HFFc6 (cell line): ENCODE measurements around the gene MYO10. TPM values are rescaled to one million over a fixed set of nuclear protein-coding genes. Genes with fewer than 3 reads are reported as not detected.
A peak's percentile ranks its signal among the peaks of the same experiment; 100 is the strongest.
"Not testable (repeated sequence)": the region's sequence is repeated elsewhere in the genome, so short reads cannot be mapped to it uniquely, and the experiment has no call there.

Experiments
- DNase-seq: peaks from one replicate; pipeline ENCODE4 v3.0.0-alpha.2; 2018
- H3K27ac Mint-ChIP-seq: 2 replicates; pipeline ENCODE4 v1.8.0; 2020; ENCODE audit warnings: mild to moderate bottlenecking, mixed read lengths
- H3K27me3 Mint-ChIP-seq: 2 replicates; pipeline ENCODE4 v1.8.0; 2021; ENCODE audit warnings: mild to moderate bottlenecking, moderate library complexity, mixed read lengths; ENCODE audit not compliant: insufficient read depth
- H3K36me3 Mint-ChIP-seq: 2 replicates; pipeline ENCODE4 v1.8.0; 2021; ENCODE audit warnings: low read depth, mixed read lengths
- H3K4me1 Mint-ChIP-seq: 2 replicates; pipeline ENCODE4 v1.8.0; 2020; ENCODE audit warnings: low read depth, mixed read lengths
- H3K4me3 Mint-ChIP-seq: 2 replicates; pipeline ENCODE4 v1.8.0; 2020; ENCODE audit warnings: mild to moderate bottlenecking, moderate library complexity, mixed read lengths
- H3K9me3 Mint-ChIP-seq: 2 replicates; pipeline ENCODE4 v1.8.0; 2020; ENCODE audit warnings: mild to moderate bottlenecking, mixed read lengths
- CTCF ChIP-seq: fragments of 200-600 bp; sonication (generic); IDR thresholded peaks from 2 replicates; pipeline ENCODE4 v1.5.0; 2021; ENCODE audit warnings: antibody characterized with exemption, mild to moderate bottlenecking
- total RNA-seq, 6 experiments: library from RNA; stranded (reverse); fragmentation: NEBNext Ultra II Directional; extraction: Animal tissue kit (Norgen Biotek cat#: 25700); gene quantifications; 2 replicates in 1 of 6; 3 replicates in 5 of 6; pipeline ENCODE4 v1.2.3, GENCODE V29; 2021

Gene MYO10
- total RNA-seq, 6 experiments from 2014 or later = 99.4 to 142 (median 129) TPM

- Mint-ChIP-seq H3K4me3 (peak overlapping the region; percentile 36; the same call in 1 of the 2 replicates), H3K4me1 (peaks cover 3% of the 10 kb centered on the region), H3K9me3 (no peaks in the 10 kb centered on the region), H3K27me3 (peaks cover 9% of the 10 kb centered on the region), H3K27ac (peak overlapping the region; percentile 35; the same call in 1 of the 2 replicates), H3K36me3 (peaks cover 30% of the 10 kb centered on the region)
- DNase-seq = no peak
- no peak for TF ChIP-seq CTCF
Measured at GRCh38 chr5:16721151-16722096, 214.7 kb downstream of the MYO10 start.

GRCh38 chr5:16718036-16718435 lies 218.1 kb downstream of the MYO10 start:
- not testable (repeated sequence) for H3K27ac Mint-ChIP-seq, H3K27me3 Mint-ChIP-seq, H3K4me3 Mint-ChIP-seq, H3K9me3 Mint-ChIP-seq, DNase-seq
- Mint-ChIP-seq H3K36me3 (peaks cover 41% of the 10 kb centered on the region), H3K4me1 (peaks cover 15% of the 10 kb centered on the region)

GRCh38 chr5:16713386-16713928 lies 222.6 kb downstream of the MYO10 start:
- no peak; the same call in 1 of the 2 replicates for TF ChIP-seq CTCF
- DNase-seq = no peak
- Mint-ChIP-seq H3K27me3 (peaks cover 2% of the 10 kb centered on the region), H3K4me3 (no peak overlapping the region), H3K27ac (peak overlapping the region; percentile 74), H3K4me1 (peaks cover 48% of the 10 kb centered on the region), H3K9me3 (no peaks in the 10 kb centered on the region), H3K36me3 (peaks cover 45% of the 10 kb centered on the region)

GRCh38 chr5:16712620-16713019 lies 223.5 kb downstream of the MYO10 start:
- no peak for DNase-seq
- Mint-ChIP-seq H3K9me3 (no peaks in the 10 kb centered on the region), H3K4me1 (peaks cover 56% of the 10 kb centered on the region), H3K36me3 (peaks cover 53% of the 10 kb centered on the region), H3K4me3 (no peak overlapping the region), H3K27me3 (peaks cover 2% of the 10 kb centered on the region), H3K27ac (peak overlapping the region; percentile 74; the same call in 1 of the 2 replicates)
- no peak for TF ChIP-seq CTCF

DNA sequence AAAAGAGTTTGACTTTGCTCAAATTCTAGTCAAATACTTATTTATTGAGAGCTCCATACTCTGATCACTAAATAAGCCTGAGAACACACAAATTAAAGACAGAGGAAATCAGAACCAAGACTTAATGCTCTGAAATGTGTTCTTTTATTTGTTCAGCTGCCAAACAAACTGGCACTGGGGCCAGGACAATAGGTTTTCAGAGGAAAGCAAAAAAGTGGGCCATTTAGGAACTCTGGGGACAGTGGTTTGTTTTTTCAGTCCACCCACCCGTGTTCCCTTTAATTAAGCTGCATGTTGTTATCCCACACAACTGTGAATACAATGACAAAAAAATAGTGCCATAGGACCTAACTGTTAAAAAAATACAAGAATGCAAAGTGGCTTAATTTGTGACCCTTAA lies 223.9 kb downstream of the MYO10 start:
- H3K4me1 Mint-ChIP-seq = peaks cover 56% of the 10 kb centered on the region
- H3K27ac Mint-ChIP-seq = no peak overlapping the region
- no peak for DNase-seq
- peaks cover 2% of the 10 kb centered on the region for H3K27me3 Mint-ChIP-seq
- H3K36me3 Mint-ChIP-seq = peaks cover 53% of the 10 kb centered on the region
- H3K9me3 Mint-ChIP-seq = no peaks in the 10 kb centered on the region
- H3K4me3 Mint-ChIP-seq = no peak overlapping the region
- TF ChIP-seq CTCF = no peak
